Activated naive CD4-positive, alpha-beta T cell (primary cell): ENCODE measurements around the gene C20orf96.
A peak's percentile ranks its signal among the peaks of the same experiment; 100 is the strongest.
"Not testable (repeated sequence)": the region's sequence is repeated elsewhere in the genome, so short reads cannot be mapped to it uniquely, and the experiment has no call there.

Experiments
- DNase-seq, 4 experiments: peaks; one replicate each; lab custom pipeline; 2025; lab: John Stamatoyannopoulos, UW

The C20orf96 gene

GRCh38 chr20:237489-237888 lies 53.1 kb downstream of the C20orf96 start:
- peak in 1 of 4 experiments; percentile 3 for DNase-seq

GRCh38 chr20:235891-236290 lies 54.7 kb downstream of the C20orf96 start:
- no peak for DNase-seq

GRCh38 chr20:227439-228105 lies 63.0 kb downstream of the C20orf96 start:
- no peak for DNase-seq

- DNase-seq = no peak
These were observed 63.6 kb downstream of the C20orf96 start, which contains the start of gene DEFB129 for GRCh38 chr20:226958-227357. DEFB129 (plus strand) TSS chr20:227258; CDS start chr20:227289, 31 bp downstream.

- not testable (repeated sequence) for DNase-seq
These were observed 64.7 kb downstream of the C20orf96 start for GRCh38 chr20:225879-226278.

- no peak for DNase-seq
These were observed 69.2 kb downstream of the C20orf96 start for GRCh38 chr20:221258-221830.
